Suprapubic skin (tissue), 4 donors: ENCODE results near the gene NCL.

Experiments
- CTCF ChIP-seq, 2 donors: fragments of 200-600 bp in 1 of 2; fragments of 450-650 bp in 1 of 2; sonication (generic) in 1 of 2; IDR thresholded peaks; one replicate each; pipeline ENCODE4 v1.5.1; 2016 to 2019; ENCODE audit warnings: antibody characterized with exemption in 2 of 2, mild to moderate bottlenecking in 1 of 2, moderate library complexity in 1 of 2
- EP300 ChIP-seq: sonication (generic); formaldehyde crosslinking; IDR thresholded peaks from one replicate; pipeline ENCODE4 v1.6.1; 2017; ENCODE audit warnings: antibody characterized with exemption
- POLR2A ChIP-seq, 2 donors: fragments of 450-650 bp; IDR thresholded peaks; one replicate each; pipeline ENCODE4 v1.6.1; 2017; ENCODE audit warnings: antibody characterized with exemption in 2 of 2, mild to moderate bottlenecking in 2 of 2, moderate library complexity in 2 of 2
- POLR2AphosphoS5 ChIP-seq, 3 donors: sonication (generic); formaldehyde crosslinking; IDR thresholded peaks; one replicate each; pipeline ENCODE4 v1.6.1; 2017; ENCODE audit warnings: antibody characterized with exemption in 3 of 3

- TF ChIP-seq CTCF (IDR thresholded peaks at IDR 0.05) (no peak), POLR2A (IDR thresholded peaks at IDR 0.05) (no peak), EP300 (no peak), POLR2AphosphoS5 (IDR thresholded peaks at IDR 0.05) (no peak)
Measured at GRCh38 chr2:231503766-231504165, 39.5 kb upstream of the NCL start.
